Hepatocyte (in vitro differentiated cells): ENCODE results near the gene AKR1C8. TPM values are rescaled to one million over a fixed set of nuclear protein-coding genes. Genes with fewer than 3 reads are reported as not detected.

Source experiments
- DNase-seq: peaks from one replicate; pipeline ENCODE4 v3.0.0-alpha.2; 2016; ENCODE audit warnings: low spot score
- H2AFZ ChIP-seq: fragments of 200-600 bp; sonication (generic); 2 replicates; pipeline ENCODE4 v1.6.0; 2016; ENCODE audit warnings: antibody characterized with exemption, mild to moderate bottlenecking
- H3K27ac ChIP-seq: fragments of 200-600 bp; sonication (generic); 2 replicates; pipeline ENCODE4 v1.5.1; 2016; ENCODE audit warnings: mild to moderate bottlenecking
- H3K27me3 ChIP-seq: fragments of 200-600 bp; sonication (generic); 2 replicates; pipeline ENCODE4 v1.6.1; 2016
- H3K36me3 ChIP-seq: fragments of 200-600 bp; sonication (generic); replicated peaks from 2 replicates; pipeline ENCODE4 v1.5.1; 2016; ENCODE audit warnings: low read depth; ENCODE audit not compliant: insufficient read depth
- H3K4me1 ChIP-seq: fragments of 200-600 bp; sonication (generic); 2 replicates; pipeline ENCODE4 v1.5.1; 2016; ENCODE audit warnings: mild to moderate bottlenecking, moderate library complexity; ENCODE audit not compliant: insufficient read depth
- H3K4me2 ChIP-seq: fragments of 200-600 bp; sonication (generic); 2 replicates; pipeline ENCODE4 v1.6.0; 2016
- H3K4me3 ChIP-seq: fragments of 200-600 bp; sonication (generic); 2 replicates; pipeline ENCODE4 v1.5.1; 2016; ENCODE audit warnings: mild to moderate bottlenecking
- H3K79me2 ChIP-seq: fragments of 200-600 bp; sonication (generic); 2 replicates; pipeline ENCODE4 v1.6.0; 2017; ENCODE audit warnings: mild to moderate bottlenecking
- H3K9me2 ChIP-seq: fragments of 200-600 bp; sonication (generic); replicated peaks from 2 replicates; pipeline ENCODE4 v1.6.0; 2017; ENCODE audit warnings: mild to moderate bottlenecking; ENCODE audit not compliant: insufficient read depth
- H3K9me3 ChIP-seq: fragments of 200-600 bp; sonication (generic); 2 replicates; pipeline ENCODE4 v1.5.1; 2016; ENCODE audit warnings: low read depth, mild to moderate bottlenecking
- H4K20me1 ChIP-seq: fragments of 200-600 bp; sonication (generic); 2 replicates; pipeline ENCODE4 v1.6.0; 2016; ENCODE audit warnings: mild to moderate bottlenecking; ENCODE audit not compliant: insufficient read depth, poor library complexity, severe bottlenecking
- EZH2 ChIP-seq: fragments of 200-600 bp; sonication (generic); IDR thresholded peaks from 2 replicates; pipeline ENCODE4 v1.6.1; 2016; ENCODE audit warnings: antibody characterized with exemption, mild to moderate bottlenecking, borderline replicate concordance
- EZH2phosphoT487 ChIP-seq: fragments of 200-600 bp; sonication (generic); IDR thresholded peaks from one replicate; pipeline ENCODE4 v1.6.1; 2018; ENCODE audit warnings: antibody characterized with exemption, mild to moderate bottlenecking, low read depth, moderate library complexity; ENCODE audit not compliant: unreplicated experiment, severe bottlenecking
- whole genome bisulfite sequencing: methylation state at CpG from one replicate; pipeline ENCODE4 v1.1.6; 2016; ENCODE audit warnings: low lambda C conversion rate; ENCODE audit errors: missing lambda C conversion rate; 5-methylcytosine and 5-hydroxymethylcytosine counted together
- polyA plus RNA-seq: library from polyadenylated mRNA; unstranded; fragments of >200 nt; fragmentation: Nextera tagmentation; extraction: Ambion mirVana; gene quantifications from 2 replicates; pipeline ENCODE4 v1.2.1, GENCODE V29; 2016
- total RNA-seq: library from RNA; depleted of rRNA; stranded (reverse); fragments of >200 nt; gene quantifications from 2 replicates; pipeline ENCODE4 v1.2.3, GENCODE V29; 2014
- TF ChIP-seq, protein P1 (sequence below): fragments of 200-600 bp; sonication (generic); IDR thresholded peaks from 2 replicates; pipeline ENCODE4 v1.5.1; 2016; ENCODE audit warnings: antibody characterized with exemption, mild to moderate bottlenecking; ENCODE audit not compliant: poor library complexity

The AKR1C8 gene
- total and polyA plus RNA-seq, 2 experiments from 2014 or later = 0.19 TPM; not detected in 1

DNA sequence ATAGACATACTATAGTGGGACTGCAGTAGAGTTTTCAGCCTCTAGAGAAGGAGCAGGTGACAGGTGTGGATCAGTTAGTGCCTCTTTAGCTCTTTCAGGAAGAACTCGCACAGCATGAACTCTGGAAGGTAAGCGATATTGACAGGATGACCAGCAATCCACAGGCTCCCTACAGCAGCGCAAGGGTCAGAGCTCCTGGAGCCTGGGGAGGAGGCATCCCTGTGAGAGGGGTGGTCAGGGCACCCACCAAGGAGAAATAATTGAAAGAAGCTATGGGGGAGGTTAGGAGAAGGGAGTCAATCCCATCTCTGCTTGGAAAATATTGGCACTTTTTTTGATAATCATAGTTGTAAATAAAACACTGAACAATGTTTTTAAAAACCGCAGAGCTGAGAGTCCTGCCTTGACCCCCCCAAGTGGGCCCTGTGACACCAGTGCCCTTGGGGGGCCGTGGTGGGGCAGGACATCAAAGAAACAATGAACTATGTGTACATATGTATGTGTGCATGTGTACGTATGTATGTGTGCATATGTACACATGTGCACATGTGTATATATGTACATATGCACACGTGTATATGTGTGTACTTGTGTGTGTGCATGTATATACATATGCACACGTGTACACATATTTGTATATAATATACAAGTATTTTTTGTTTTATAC lies 77.0 kb downstream of the AKR1C8 start:
- DNase-seq = no peak
- TF ChIP-seq EZH2 = no peak
- TF ChIP-seq, protein P1, sequence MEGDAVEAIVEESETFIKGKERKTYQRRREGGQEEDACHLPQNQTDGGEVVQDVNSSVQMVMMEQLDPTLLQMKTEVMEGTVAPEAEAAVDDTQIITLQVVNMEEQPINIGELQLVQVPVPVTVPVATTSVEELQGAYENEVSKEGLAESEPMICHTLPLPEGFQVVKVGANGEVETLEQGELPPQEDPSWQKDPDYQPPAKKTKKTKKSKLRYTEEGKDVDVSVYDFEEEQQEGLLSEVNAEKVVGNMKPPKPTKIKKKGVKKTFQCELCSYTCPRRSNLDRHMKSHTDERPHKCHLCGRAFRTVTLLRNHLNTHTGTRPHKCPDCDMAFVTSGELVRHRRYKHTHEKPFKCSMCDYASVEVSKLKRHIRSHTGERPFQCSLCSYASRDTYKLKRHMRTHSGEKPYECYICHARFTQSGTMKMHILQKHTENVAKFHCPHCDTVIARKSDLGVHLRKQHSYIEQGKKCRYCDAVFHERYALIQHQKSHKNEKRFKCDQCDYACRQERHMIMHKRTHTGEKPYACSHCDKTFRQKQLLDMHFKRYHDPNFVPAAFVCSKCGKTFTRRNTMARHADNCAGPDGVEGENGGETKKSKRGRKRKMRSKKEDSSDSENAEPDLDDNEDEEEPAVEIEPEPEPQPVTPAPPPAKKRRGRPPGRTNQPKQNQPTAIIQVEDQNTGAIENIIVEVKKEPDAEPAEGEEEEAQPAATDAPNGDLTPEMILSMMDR = no peak
- no peak for TF ChIP-seq EZH2phosphoT487
- no peak overlapping the region for H3K4me2 ChIP-seq
- 60% methylated on average over 8 of the region's 8 CpGs for WGBS
- no peak overlapping the region for H3K27ac ChIP-seq
- H2AFZ ChIP-seq = no peak overlapping the region
- H3K36me3 ChIP-seq = no peaks in the 10 kb centered on the region
- no peaks in the 10 kb centered on the region for H3K27me3 ChIP-seq
- no peaks in the 10 kb centered on the region for H3K4me1 ChIP-seq
- no peaks in the 10 kb centered on the region for H3K79me2 ChIP-seq
- no peak overlapping the region for H3K4me3 ChIP-seq
- H3K9me2 ChIP-seq = no peaks in the 10 kb centered on the region
- no peaks in the 10 kb centered on the region for H4K20me1 ChIP-seq
- no peaks in the 10 kb centered on the region for H3K9me3 ChIP-seq

DNA sequence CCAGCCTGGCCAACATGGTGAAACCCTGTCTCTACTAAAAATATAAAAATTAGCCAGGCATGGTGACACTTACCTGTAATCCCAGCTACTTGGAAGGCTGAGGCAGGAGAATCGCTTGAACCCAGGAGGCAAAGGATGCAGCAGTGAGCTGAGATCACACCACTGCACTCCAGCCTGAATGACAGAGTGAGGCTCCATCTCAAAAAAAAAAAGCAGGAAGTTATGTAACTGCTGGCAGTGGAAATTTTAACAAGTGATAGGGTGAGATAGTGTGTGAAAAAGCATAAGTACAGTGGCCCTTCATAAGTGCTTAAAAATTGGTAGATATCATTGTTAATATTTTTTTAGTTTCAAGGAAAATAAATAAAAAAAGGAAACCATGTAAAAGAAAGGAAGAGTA lies 78.4 kb downstream of the AKR1C8 start:
- Histone ChIP-seq H3K9me3 (no peaks in the 10 kb centered on the region), H3K36me3 (no peaks in the 10 kb centered on the region), H3K79me2 (no peaks in the 10 kb centered on the region), H3K9me2 (no peaks in the 10 kb centered on the region), H3K27me3 (no peaks in the 10 kb centered on the region), H4K20me1 (no peaks in the 10 kb centered on the region), H3K4me2 (no peak overlapping the region), H3K27ac (no peak overlapping the region), H2AFZ (no peak overlapping the region), H3K4me1 (no peaks in the 10 kb centered on the region), H3K4me3 (no peak overlapping the region)
- no peak for DNase-seq
- TF ChIP-seq, protein P1 = no peak
- no peak for TF ChIP-seq EZH2phosphoT487
- no peak for TF ChIP-seq EZH2
- WGBS = 100% methylated on average over 1 of the region's 1 CpG

DNA sequence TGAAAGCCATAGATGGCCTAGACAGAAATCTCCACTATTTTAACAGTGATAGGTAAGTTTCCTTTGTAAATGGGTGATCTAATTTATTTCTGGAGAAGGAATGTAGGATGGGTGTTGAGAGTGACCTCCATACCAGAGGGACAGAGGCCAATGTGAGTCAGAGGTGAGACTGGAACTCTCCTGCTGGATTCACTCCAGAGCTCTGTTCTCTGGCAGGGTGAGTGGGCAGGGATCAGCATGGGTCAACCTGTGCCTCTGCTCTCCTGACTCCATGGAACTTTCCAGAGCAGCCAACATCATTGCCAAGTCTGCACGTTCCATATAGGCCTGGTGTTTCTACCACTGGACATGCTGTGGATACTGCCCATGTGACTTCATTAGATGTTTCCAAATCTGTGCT lies 79.3 kb downstream of the AKR1C8 start:
- Histone ChIP-seq H2AFZ (no peak overlapping the region), H3K27me3 (no peaks in the 10 kb centered on the region), H3K4me1 (no peaks in the 10 kb centered on the region), H3K9me2 (no peaks in the 10 kb centered on the region), H3K27ac (no peak overlapping the region), H3K9me3 (no peaks in the 10 kb centered on the region), H3K79me2 (no peaks in the 10 kb centered on the region), H4K20me1 (no peaks in the 10 kb centered on the region), H3K4me2 (no peak overlapping the region), H3K36me3 (no peaks in the 10 kb centered on the region), H3K4me3 (no peak overlapping the region)
- no peak for TF ChIP-seq EZH2phosphoT487
- no peak for TF ChIP-seq EZH2
- TF ChIP-seq, protein P1 = no peak
- DNase-seq = no peak
- 94% methylated on average over 1 of the region's 1 CpG for WGBS

Other genes starting within 250 kb of the AKR1C8 start
- gene AKR1C1, start 221.7 kb downstream of the AKR1C8 start, total RNA-seq = 175 and 179 TPM in 2 replicates
- 67.8 and 106 TPM in 2 replicates for gene AKR1C1, start 221.7 kb downstream of the AKR1C8 start, polyA plus RNA-seq
- 47.7 and 51.0 TPM in 2 replicates for gene AKR1C2, start 181.3 kb downstream of the AKR1C8 start, total RNA-seq
- gene AKR1C2, start 181.3 kb downstream of the AKR1C8 start, polyA plus RNA-seq = 35.0 and 51.7 TPM in 2 replicates
- gene AKR1C3, start 90.7 kb downstream of the AKR1C8 start, total RNA-seq = 53.5 and 66.2 TPM in 2 replicates
- gene AKR1C3, start 90.7 kb downstream of the AKR1C8 start, polyA plus RNA-seq = 31.6 and 54.6 TPM in 2 replicates
- gene AKR1C4, start 11.7 kb upstream of the AKR1C8 start, total RNA-seq = 1.5 and 1.7 TPM in 2 replicates
- gene AKR1C4, start 11.7 kb upstream of the AKR1C8 start, polyA plus RNA-seq = 0.40 and 0.52 TPM in 2 replicates
- not detected in 2 replicates for gene UCN3, start 179.8 kb upstream of the AKR1C8 start, total RNA-seq
- gene UCN3, start 179.8 kb upstream of the AKR1C8 start, polyA plus RNA-seq = not detected in 2 replicates
- 1.0 and 1.7 TPM in 2 replicates for gene TUBAL3, start 219.7 kb upstream of the AKR1C8 start, total RNA-seq
- gene TUBAL3, start 219.7 kb upstream of the AKR1C8 start, polyA plus RNA-seq = 0.58 TPM in 1 of 2 replicates, not detected in the other
- 96.4 and 99.8 TPM in 2 replicates for gene NET1, start 227.4 kb upstream of the AKR1C8 start, total RNA-seq
- 62.5 and 67.7 TPM in 2 replicates for gene NET1, start 227.4 kb upstream of the AKR1C8 start, polyA plus RNA-seq